ENCODE measurements around the gene ARSJ. TPM values are rescaled to one million over a fixed set of nuclear protein-coding genes. Genes with fewer than 3 reads are reported as not detected.

The ARSJ gene
- polyA plus RNA-seq, 3 donors: not detected

DNA sequence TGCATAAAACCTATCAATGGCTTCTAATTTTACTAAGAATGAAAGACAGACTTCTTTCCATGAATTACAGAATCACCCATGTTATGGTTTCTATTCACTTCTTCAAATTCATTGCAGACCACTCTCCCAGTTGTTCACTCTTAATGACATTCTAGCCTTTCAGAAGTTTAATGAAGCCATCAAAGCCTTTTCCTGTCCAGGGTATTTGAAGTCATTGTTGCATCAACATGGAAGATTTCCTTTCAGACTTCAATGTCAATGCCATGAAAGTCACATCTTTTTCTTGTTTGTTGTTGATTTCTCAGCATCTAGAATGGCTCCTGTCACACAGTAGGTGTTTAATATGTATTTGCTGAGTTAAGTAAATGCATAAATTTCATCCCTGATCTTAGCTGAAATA is 48.1 kb upstream of the ARSJ start:
- intact Hi-C loops (cut with micrococcal nuclease): no loop called here
- DNase-seq: no peak
- Mint-ChIP-seq H3K4me3 (no peak overlapping the region), H3K9me3 (peaks cover 0 to 4% (median 0%) of the 10 kb centered on the region in 7 donors), H3K27me3 (ENCODE audit: low read depth in 3 of 3) (peaks cover 0 to under 1% (median 0%) of the 10 kb centered on the region in 3 donors), H3K36me3 (no peaks in the 10 kb centered on the region), H3K27ac (no peak overlapping the region), H3K4me1 (peaks cover 2% of the 10 kb centered on the region)
- H3K27me3 ChIP-seq (ENCODE audit: control insufficient read depth in 2 of 2, insufficient read depth in 2 of 2, low read length in 2 of 2): no peaks in the 10 kb centered on the region
- no peaks in the 10 kb centered on the region for H3K79me2 ChIP-seq (ENCODE audit: insufficient read depth, low read length)
- H4K20me1 ChIP-seq (ENCODE audit: insufficient read depth, low read length): no peaks in the 10 kb centered on the region
- H3K9ac ChIP-seq (ENCODE audit: insufficient read depth, low read length, poor library complexity, severe bottlenecking): no peak overlapping the region
- H3K9me3 ChIP-seq (replicated peaks in 1 of 2; ENCODE audit: control insufficient read depth in 1 of 2, insufficient read depth in 1 of 2, low read length in 2 of 2): no peaks in the 10 kb centered on the region
- H3K4me1 ChIP-seq (ENCODE audit: control insufficient read depth in 1 of 2, insufficient read depth in 2 of 2, low read length in 2 of 2): no peaks in the 10 kb centered on the region
- H2AFZ ChIP-seq (ENCODE audit: insufficient read depth, low read depth, low read length, poor library complexity, severe bottlenecking): no peak overlapping the region
- no peak overlapping the region for H3K4me2 ChIP-seq (replicated peaks; ENCODE audit: extremely low read depth, low read length, poor library complexity, severe bottlenecking)
- no peak overlapping the region for H3K4me3 ChIP-seq (replicated peaks in 1 of 3; ENCODE audit: low read depth in 2 of 3, low read length in 3 of 3)
- TF ChIP-seq, protein P1, sequence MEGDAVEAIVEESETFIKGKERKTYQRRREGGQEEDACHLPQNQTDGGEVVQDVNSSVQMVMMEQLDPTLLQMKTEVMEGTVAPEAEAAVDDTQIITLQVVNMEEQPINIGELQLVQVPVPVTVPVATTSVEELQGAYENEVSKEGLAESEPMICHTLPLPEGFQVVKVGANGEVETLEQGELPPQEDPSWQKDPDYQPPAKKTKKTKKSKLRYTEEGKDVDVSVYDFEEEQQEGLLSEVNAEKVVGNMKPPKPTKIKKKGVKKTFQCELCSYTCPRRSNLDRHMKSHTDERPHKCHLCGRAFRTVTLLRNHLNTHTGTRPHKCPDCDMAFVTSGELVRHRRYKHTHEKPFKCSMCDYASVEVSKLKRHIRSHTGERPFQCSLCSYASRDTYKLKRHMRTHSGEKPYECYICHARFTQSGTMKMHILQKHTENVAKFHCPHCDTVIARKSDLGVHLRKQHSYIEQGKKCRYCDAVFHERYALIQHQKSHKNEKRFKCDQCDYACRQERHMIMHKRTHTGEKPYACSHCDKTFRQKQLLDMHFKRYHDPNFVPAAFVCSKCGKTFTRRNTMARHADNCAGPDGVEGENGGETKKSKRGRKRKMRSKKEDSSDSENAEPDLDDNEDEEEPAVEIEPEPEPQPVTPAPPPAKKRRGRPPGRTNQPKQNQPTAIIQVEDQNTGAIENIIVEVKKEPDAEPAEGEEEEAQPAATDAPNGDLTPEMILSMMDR (IDR thresholded peaks at IDR 0.05): no peak
- no peak overlapping the region for H3K27ac ChIP-seq (ENCODE audit: low read depth in 1 of 2, low read length in 2 of 2)
- H3K36me3 ChIP-seq (replicated peaks in 1 of 2; ENCODE audit: control insufficient read depth in 1 of 2, insufficient read depth in 2 of 2, low read length in 2 of 2): no peaks in the 10 kb centered on the region

DNA sequence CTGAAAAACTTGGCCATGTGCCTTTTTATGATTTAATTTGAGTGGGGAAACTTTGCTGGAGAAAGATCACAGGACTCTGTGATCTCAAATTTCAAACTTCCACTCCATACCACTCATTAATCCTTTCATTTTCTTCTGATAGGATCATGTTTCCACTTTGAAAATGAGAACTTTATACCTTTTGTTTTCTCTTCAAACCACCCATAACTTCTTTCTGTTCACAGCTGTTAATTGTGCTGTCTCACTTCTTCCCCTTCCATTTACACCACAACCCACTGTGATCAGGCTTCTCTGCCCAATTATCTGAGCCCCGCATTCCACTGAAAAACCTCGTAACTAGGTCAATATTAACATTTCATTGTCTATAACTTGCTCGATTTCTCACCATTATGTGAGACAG is 47.0 kb upstream of the ARSJ start:
- Histone ChIP-seq H3K27me3 (ENCODE audit: control insufficient read depth in 2 of 2, insufficient read depth in 2 of 2, low read length in 2 of 2) (no peaks in the 10 kb centered on the region), H3K9me3 (replicated peaks in 1 of 2; ENCODE audit: control insufficient read depth in 1 of 2, insufficient read depth in 1 of 2, low read length in 2 of 2) (no peaks in the 10 kb centered on the region), H2AFZ (ENCODE audit: insufficient read depth, low read depth, low read length, poor library complexity, severe bottlenecking) (no peak overlapping the region), H3K36me3 (replicated peaks in 1 of 2; ENCODE audit: control insufficient read depth in 1 of 2, insufficient read depth in 2 of 2, low read length in 2 of 2) (no peaks in the 10 kb centered on the region), H3K4me2 (replicated peaks; ENCODE audit: extremely low read depth, low read length, poor library complexity, severe bottlenecking) (no peak overlapping the region), H3K4me1 (ENCODE audit: control insufficient read depth in 1 of 2, insufficient read depth in 2 of 2, low read length in 2 of 2) (no peaks in the 10 kb centered on the region), H3K4me3 (replicated peaks in 1 of 3; ENCODE audit: low read depth in 2 of 3, low read length in 3 of 3) (no peak overlapping the region), H4K20me1 (ENCODE audit: insufficient read depth, low read length) (no peaks in the 10 kb centered on the region), H3K27ac (ENCODE audit: low read depth in 1 of 2, low read length in 2 of 2) (no peak overlapping the region), H3K79me2 (ENCODE audit: insufficient read depth, low read length) (no peaks in the 10 kb centered on the region), H3K9ac (ENCODE audit: insufficient read depth, low read length, poor library complexity, severe bottlenecking) (no peak overlapping the region)
- no peaks in the 10 kb centered on the region for H3K9me3 Mint-ChIP-seq
- DNase-seq: no peak
- H3K27me3 Mint-ChIP-seq (ENCODE audit: low read depth in 3 of 3): no peaks in the 10 kb centered on the region
- TF ChIP-seq, protein P1 (IDR thresholded peaks at IDR 0.05): no peak
- intact Hi-C loops (cut with micrococcal nuclease): no loop called here
- H3K36me3 Mint-ChIP-seq: no peaks in the 10 kb centered on the region
- H3K4me3 Mint-ChIP-seq: no peak overlapping the region
- H3K27ac Mint-ChIP-seq: no peak overlapping the region
- peaks cover 3% of the 10 kb centered on the region for H3K4me1 Mint-ChIP-seq
- WGBS (ENCODE audit: insufficient coverage): 96% methylated on average over 3 of the region's 3 CpGs

All from CD14-positive monocyte (primary cell).